Measurements from ENCODE around the gene DFFA.

GRCh38 chr1:10467078-10467477 lies 5.3 kb downstream of the DFFA start:
- TF ChIP-seq CTCF (IDR thresholded peaks at IDR 0.05) (no peak), POLR2A (IDR thresholded peaks at IDR 0.05) (no peak), POLR2AphosphoS5 (IDR thresholded peaks at IDR 0.05) (no peak)
